HepG2 (cell line): ENCODE data around the gene LSM2. TPM values are rescaled to one million over a fixed set of nuclear protein-coding genes. Genes with fewer than 3 reads are reported as not detected.

Experiments
- AGO2 ChIP-seq: fragments of 200-400 bp; formaldehyde crosslinking; optimal IDR thresholded peaks from 2 replicates; pipeline ENCODE3; 2017; ENCODE audit warnings: mild to moderate bottlenecking, low read depth, low read length, moderate library complexity
- ARNTL ChIP-seq: sonication (generic); formaldehyde crosslinking; IDR thresholded peaks from 2 replicates; pipeline ENCODE4 v1.4.0; 2020; ENCODE audit warnings: mild to moderate bottlenecking, missing genetic modification reagents
- BRCA1 ChIP-seq: sonication (generic); formaldehyde crosslinking; IDR thresholded peaks from 2 replicates; pipeline ENCODE4 v1.4.0; 2020; ENCODE audit warnings: missing genetic modification reagents
- FOXA3 ChIP-seq: IDR thresholded peaks from 2 replicates; pipeline ENCODE4 v1.6.1; 2016; ENCODE audit warnings: missing genetic modification reagents, missing compliant biosample characterization
- FOXM1 ChIP-seq: sonication (generic); formaldehyde crosslinking; IDR thresholded peaks from 2 replicates; pipeline ENCODE4 v1.5.0; 2020; ENCODE audit warnings: missing genetic modification reagents
- GLI4 ChIP-seq: sonication (generic); formaldehyde crosslinking; IDR thresholded peaks from 2 replicates; pipeline ENCODE4 v1.5.1; 2020; ENCODE audit warnings: missing genetic modification reagents, mild to moderate bottlenecking, moderate library complexity, borderline replicate concordance
- HCFC1 ChIP-seq: fragments of 150-350 bp; IDR thresholded peaks from 2 replicates; pipeline ENCODE4 v1.6.1; 2014; ENCODE audit warnings: low read depth, low read length
- KLF6 ChIP-seq: IDR thresholded peaks from 2 replicates; pipeline ENCODE4 v1.8.0; 2016; ENCODE audit warnings: missing biosample characterization, missing genetic modification reagents
- KLF9 ChIP-seq: IDR thresholded peaks from 2 replicates; pipeline ENCODE4 v1.6.1; 2016; ENCODE audit warnings: low read depth
- MEF2D ChIP-seq: sonication (generic); formaldehyde crosslinking; IDR thresholded peaks from 2 replicates; pipeline ENCODE4 v1.5.1; 2020; ENCODE audit warnings: mild to moderate bottlenecking, missing genetic modification reagents
- NFKB2 ChIP-seq: sonication (generic); formaldehyde crosslinking; IDR thresholded peaks from 2 replicates; pipeline ENCODE4 v1.4.0; 2020; ENCODE audit warnings: missing genetic modification reagents, borderline replicate concordance
- NFRKB ChIP-seq: fragments of 450-650 bp; IDR thresholded peaks from 2 replicates; pipeline ENCODE4 v1.6.1; 2017
- PHF21A ChIP-seq: sonication (generic); formaldehyde crosslinking; IDR thresholded peaks from 2 replicates; pipeline ENCODE4 v1.5.0; 2020; ENCODE audit warnings: mild to moderate bottlenecking, missing genetic modification reagents
- PHF5A ChIP-seq: IDR thresholded peaks from one replicate; pipeline ENCODE4 v1.6.1; 2018; ENCODE audit warnings: low read depth, missing genetic modification reagents; ENCODE audit not compliant: unreplicated experiment
- ZBTB7B ChIP-seq: sonication (generic); formaldehyde crosslinking; IDR thresholded peaks from 2 replicates; pipeline ENCODE4 v1.4.0; 2020; ENCODE audit warnings: missing genetic modification reagents
- ZNF136 ChIP-seq: sonication (generic); formaldehyde crosslinking; IDR thresholded peaks from 2 replicates; pipeline ENCODE4 v1.8.1; 2022; ENCODE audit warnings: low read depth, mild to moderate bottlenecking, moderate library complexity, missing genetic modification reagents
- ZNF333 ChIP-seq: sonication (generic); formaldehyde crosslinking; IDR thresholded peaks from 2 replicates; pipeline ENCODE4 v1.4.0; 2020; ENCODE audit warnings: mild to moderate bottlenecking, missing genetic modification reagents, borderline replicate concordance
- ZNF34 ChIP-seq: sonication (generic); formaldehyde crosslinking; IDR thresholded peaks from 2 replicates; pipeline ENCODE4 v1.4.0; 2020; ENCODE audit warnings: mild to moderate bottlenecking, missing genetic modification reagents, borderline replicate concordance
- ZNF350 ChIP-seq: sonication (generic); formaldehyde crosslinking; IDR thresholded peaks from 2 replicates; pipeline ENCODE4 v1.4.0; 2020; ENCODE audit warnings: mild to moderate bottlenecking, low read depth, missing genetic modification reagents, borderline replicate concordance
- ZNF441 ChIP-seq: sonication (generic); formaldehyde crosslinking; IDR thresholded peaks from 2 replicates; pipeline ENCODE4 v1.7.0; 2021; ENCODE audit warnings: missing genetic modification reagents, borderline replicate concordance
- ZNF543 ChIP-seq: sonication (generic); formaldehyde crosslinking; IDR thresholded peaks from 2 replicates; pipeline ENCODE4 v1.4.0; 2020; ENCODE audit warnings: mild to moderate bottlenecking, missing genetic modification reagents
- ZNF589 ChIP-seq: sonication (generic); formaldehyde crosslinking; conservative IDR thresholded peaks from 2 replicates; pipeline ENCODE4 v1.8.0; 2022; ENCODE audit warnings: mild to moderate bottlenecking, moderate library complexity, missing genetic modification reagents
- ZSCAN22 ChIP-seq: sonication (generic); formaldehyde crosslinking; IDR thresholded peaks from 2 replicates; pipeline ENCODE4 v1.4.0; 2020; ENCODE audit warnings: mild to moderate bottlenecking, missing genetic modification reagents
- polyA plus RNA-seq, 8 experiments: library from polyadenylated mRNA; depleted of rRNA in 3 of 8; stranded (reverse) in 7 of 8; unstranded in 1 of 8; fragments of >200 nt; fragmentation: Illumina TruSeq in 4 of 8; extraction: Trizol in 4 of 8; gene quantifications; 2 replicates each; pipeline versions ENCODE4 v1.2.1 to v1.2.3, GENCODE V29; 2011 to 2016; ENCODE audit warnings: low read depth in 4 of 8, missing spikeins in 1 of 8, mixed read lengths in 1 of 8; ENCODE audit not compliant: insufficient read depth in 1 of 8
- total RNA-seq, 5 experiments: library from RNA; depleted of rRNA; stranded (reverse); fragments of >200 nt; fragmentation: Illumina TruSeq; extraction: Trizol; gene quantifications; 2 replicates each; pipeline ENCODE4 v1.2.3, GENCODE V29; 2016; ENCODE audit warnings: low read depth in 1 of 5
- TF ChIP-seq, protein P1 (sequence below): sonication (generic); formaldehyde crosslinking; conservative IDR thresholded peaks from 2 replicates; pipeline ENCODE4 v1.8.0; 2022; ENCODE audit warnings: missing genetic modification reagents
- TF ChIP-seq, protein P2 (sequence below): sonication (generic); formaldehyde crosslinking; IDR thresholded peaks from 2 replicates; pipeline ENCODE4 v1.8.1; 2022; ENCODE audit warnings: low read depth, mild to moderate bottlenecking, missing genetic modification reagents
- TF ChIP-seq, protein P3 (sequence below): sonication (generic); formaldehyde crosslinking; IDR thresholded peaks from 2 replicates; pipeline ENCODE4 v1.4.0; 2020; ENCODE audit warnings: missing genetic modification reagents

LSM2 gene
- total and polyA plus RNA-seq, 2 of the 13 experiments (the other 11 are each of a cell fraction or from before 2014, with no cell fraction given), result 69.4 to 90.5 TPM

DNA sequence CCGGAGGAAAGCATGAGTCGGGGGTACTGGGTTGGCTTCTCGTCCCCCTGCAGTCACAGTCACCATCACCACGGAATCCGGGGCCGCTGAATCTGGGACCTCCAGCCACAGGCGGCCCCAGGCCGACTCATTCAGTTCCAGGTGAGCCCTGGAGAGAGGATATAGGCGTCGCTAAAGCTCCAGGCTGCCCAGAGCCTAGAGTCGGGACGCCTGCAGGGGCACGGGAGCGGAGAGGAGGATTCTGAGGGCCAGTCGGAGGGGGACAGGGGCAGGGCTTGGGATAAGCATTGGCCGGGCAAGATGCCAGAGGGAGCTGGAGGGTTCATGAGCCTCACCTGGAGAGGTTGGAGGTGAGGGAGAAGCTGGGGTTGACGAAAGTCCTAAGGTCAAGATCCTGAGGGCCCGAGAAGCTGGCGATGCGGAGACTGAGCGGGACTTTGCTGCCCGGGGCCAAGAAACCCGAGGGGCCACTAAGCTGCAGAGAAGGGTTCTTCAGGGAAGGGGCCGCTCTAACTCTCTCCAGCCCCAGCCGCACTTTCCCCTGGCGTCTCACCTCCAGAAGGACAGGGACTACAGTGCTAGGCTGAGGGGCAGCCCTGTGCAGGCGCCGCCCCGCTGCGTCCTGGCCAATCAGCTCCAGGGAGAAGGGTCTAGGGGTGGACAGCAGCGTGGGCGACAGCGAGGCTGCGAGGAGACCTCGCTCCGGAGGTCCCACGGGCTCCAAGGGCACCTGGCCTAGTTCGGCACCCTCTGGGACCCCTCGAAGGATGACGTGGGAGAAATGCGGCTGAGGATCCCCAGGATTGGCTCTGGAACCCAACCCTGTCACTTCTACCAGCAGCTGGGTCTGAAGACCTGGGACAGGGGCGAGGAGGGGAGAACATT is 40.6 kb downstream of the LSM2 start (continued):
- TF ChIP-seq ARNTL (CRISPR knock-in tag) (no peak), GLI4 (CRISPR knock-in tag) (peak; percentile 71; the same call in 1 of the 2 replicates), ZBTB7B (CRISPR knock-in tag) (peak; percentile 95), NFKB2 (peak; percentile 84; the same call in 1 of the 2 replicates), ZNF136 (peak; percentile 59; the same call in 1 of the 2 replicates), MEF2D (CRISPR knock-in tag) (peak; percentile 59; the same call in 1 of the 2 replicates), ZSCAN22 (no peak), PHF21A (CRISPR knock-in tag) (no peak; the same call in 1 of the 2 replicates), ZNF441 (CRISPR knock-in tag) (peak; percentile 79), BRCA1 (CRISPR knock-in tag) (no peak), NFRKB (no peak), ZNF543 (CRISPR knock-in tag) (peak; percentile 45; the same call in 1 of the 2 replicates), ZNF350 (CRISPR knock-in tag) (peak; percentile 60; the same call in 1 of the 2 replicates), ZNF34 (CRISPR knock-in tag) (no peak), KLF6 (CRISPR knock-in tag) (no peak), FOXM1 (CRISPR knock-in tag) (no peak), PHF5A (CRISPR knock-in tag) (no peak), FOXA3 (CRISPR knock-in tag) (0 out of 2 replicates have a peak, but pooled peaks have one; percentile 8), ZNF589 (CRISPR knock-in tag) (0 out of 2 replicates have a peak, but pooled peaks have one; percentile 21), AGO2 (no peak), ZNF333 (CRISPR knock-in tag) (0 out of 2 replicates have a peak, but pooled peaks have one; percentile 15), KLF9 (CRISPR knock-in tag) (no peak), HCFC1 (no peak)
- TF ChIP-seq, protein P1, sequence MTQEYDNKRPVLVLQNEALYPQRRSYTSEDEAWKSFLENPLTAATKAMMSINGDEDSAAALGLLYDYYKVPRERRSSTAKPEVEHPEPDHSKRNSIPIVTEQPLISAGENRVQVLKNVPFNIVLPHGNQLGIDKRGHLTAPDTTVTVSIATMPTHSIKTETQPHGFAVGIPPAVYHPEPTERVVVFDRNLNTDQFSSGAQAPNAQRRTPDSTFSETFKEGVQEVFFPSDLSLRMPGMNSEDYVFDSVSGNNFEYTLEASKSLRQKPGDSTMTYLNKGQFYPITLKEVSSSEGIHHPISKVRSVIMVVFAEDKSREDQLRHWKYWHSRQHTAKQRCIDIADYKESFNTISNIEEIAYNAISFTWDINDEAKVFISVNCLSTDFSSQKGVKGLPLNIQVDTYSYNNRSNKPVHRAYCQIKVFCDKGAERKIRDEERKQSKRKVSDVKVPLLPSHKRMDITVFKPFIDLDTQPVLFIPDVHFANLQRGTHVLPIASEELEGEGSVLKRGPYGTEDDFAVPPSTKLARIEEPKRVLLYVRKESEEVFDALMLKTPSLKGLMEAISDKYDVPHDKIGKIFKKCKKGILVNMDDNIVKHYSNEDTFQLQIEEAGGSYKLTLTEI, result no peak
- TF ChIP-seq, protein P2, sequence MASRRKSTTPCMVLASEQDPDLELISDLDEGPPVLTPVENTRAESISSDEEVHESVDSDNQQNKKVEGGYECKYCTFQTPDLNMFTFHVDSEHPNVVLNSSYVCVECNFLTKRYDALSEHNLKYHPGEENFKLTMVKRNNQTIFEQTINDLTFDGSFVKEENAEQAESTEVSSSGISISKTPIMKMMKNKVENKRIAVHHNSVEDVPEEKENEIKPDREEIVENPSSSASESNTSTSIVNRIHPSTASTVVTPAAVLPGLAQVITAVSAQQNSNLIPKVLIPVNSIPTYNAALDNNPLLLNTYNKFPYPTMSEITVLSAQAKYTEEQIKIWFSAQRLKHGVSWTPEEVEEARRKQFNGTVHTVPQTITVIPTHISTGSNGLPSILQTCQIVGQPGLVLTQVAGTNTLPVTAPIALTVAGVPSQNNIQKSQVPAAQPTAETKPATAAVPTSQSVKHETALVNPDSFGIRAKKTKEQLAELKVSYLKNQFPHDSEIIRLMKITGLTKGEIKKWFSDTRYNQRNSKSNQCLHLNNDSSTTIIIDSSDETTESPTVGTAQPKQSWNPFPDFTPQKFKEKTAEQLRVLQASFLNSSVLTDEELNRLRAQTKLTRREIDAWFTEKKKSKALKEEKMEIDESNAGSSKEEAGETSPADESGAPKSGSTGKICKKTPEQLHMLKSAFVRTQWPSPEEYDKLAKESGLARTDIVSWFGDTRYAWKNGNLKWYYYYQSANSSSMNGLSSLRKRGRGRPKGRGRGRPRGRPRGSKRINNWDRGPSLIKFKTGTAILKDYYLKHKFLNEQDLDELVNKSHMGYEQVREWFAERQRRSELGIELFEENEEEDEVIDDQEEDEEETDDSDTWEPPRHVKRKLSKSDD (CRISPR knock-in tag), result no peak
- TF ChIP-seq, protein P3, sequence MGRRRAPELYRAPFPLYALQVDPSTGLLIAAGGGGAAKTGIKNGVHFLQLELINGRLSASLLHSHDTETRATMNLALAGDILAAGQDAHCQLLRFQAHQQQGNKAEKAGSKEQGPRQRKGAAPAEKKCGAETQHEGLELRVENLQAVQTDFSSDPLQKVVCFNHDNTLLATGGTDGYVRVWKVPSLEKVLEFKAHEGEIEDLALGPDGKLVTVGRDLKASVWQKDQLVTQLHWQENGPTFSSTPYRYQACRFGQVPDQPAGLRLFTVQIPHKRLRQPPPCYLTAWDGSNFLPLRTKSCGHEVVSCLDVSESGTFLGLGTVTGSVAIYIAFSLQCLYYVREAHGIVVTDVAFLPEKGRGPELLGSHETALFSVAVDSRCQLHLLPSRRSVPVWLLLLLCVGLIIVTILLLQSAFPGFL, result no peak
